Fibroblast of the conjunctiva (primary cell): Measurements from ENCODE around the gene FAM9C.
"Not testable (repeated sequence)": the region's sequence is repeated elsewhere in the genome, so short reads cannot be mapped to it uniquely, and the experiment has no call there.

Source experiments
- DNase-seq: peaks from one replicate; pipeline ENCODE4 v3.0.0-alpha.2; 2010; ENCODE audit warnings: low read depth

FAM9C gene

DNA sequence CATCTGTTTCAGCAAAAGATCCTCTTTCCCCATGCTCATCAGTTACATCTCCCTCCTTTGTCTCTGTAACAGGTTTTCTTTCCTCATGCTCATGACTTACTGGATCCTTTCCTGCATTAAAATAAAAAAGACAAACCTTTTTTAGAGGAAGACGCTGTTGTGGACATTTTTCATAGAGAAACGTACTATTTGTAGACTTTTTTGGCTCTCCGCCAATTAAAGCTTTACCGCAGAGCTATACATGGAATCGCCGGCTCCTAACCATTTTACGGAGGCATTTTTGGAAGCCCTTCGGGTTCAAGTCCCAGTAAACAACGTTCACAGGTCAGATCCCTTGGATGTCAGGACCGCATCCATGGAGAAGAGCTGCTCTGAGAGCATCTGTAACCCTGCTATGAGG, 1.3 kb downstream of the FAM9C start:
- no peak for DNase-seq

DNA sequence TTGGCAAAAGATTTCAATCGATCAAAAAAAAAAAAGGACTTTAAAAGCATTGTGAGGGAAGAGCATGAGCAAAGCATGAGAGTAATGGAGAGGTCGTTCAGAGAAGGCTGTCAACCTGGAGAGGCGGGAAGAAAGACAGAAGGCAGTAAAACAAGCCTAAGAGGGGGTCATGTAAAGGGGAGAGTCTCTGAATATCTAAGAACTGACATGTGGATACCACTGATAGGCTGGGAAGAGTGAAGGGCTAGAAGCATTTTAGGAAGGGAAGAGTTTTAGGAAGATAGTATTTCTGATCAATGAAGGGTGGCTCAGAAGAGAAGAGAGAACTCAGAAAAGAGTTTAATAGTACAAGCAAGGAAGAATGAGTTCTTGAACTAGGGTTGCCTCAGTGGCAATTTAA, 7.5 kb downstream of the FAM9C start:
- DNase-seq = no peak

DNA sequence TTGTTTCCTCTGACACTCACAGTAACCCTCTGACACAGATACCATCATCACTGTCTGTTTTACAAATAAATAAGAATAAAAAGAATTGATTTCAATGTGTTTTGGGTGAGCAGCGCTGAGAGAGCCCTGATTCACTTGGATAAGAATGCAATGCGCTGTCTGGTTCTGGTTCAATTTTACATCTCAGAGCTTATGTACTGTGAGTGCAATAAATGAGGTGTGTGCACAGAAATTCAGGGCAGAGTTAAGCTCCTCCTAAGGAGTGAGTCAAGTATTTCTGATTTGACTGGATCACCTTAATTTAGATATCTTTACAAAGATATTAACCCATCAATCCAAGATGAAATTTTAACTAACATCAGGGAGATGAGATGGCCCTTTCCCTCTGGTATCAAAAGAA, 11.2 kb downstream of the FAM9C start:
- no peak for DNase-seq

DNA sequence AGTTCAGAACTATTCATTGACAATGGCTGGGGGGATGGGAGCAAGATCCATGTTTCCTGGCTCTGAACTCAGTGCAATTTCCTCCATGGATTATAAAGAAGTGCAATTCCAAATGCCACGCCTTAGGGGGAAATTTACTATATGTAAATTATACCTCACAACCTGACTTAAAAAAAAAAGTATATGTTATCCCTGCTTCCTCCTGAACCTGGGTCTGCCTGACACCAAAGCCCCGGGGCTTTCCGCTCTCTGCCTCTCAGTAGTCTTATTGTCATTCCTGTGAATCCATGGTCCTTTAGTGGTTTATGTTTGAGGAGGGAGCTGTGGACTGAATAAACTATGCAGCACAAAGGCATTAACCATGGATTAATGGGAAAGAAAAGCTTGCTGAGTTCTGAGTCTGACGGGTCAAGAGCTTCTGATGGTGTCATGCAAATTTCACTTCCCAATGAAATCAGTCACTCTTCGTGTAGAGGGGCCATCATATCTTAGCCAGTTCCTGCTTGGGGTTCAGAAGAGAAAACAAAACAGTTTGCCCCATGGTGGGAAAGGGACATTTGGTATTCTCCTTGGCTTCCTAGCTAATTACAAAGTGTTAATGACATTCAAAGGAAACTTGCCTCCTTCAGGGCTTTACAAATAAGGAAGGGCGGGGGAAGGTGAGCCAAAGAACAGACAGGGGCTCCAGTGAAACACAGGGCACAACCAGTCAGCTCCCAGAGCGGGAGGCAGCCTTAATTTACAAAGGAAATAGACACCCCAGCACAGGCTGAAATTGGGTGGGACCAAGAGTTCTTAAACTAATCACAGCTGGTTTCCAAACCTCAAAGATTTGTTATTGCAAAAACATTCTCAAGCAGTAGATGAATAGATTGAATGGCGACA, 14.3 kb downstream of the FAM9C start:
- DNase-seq = no peak

DNA sequence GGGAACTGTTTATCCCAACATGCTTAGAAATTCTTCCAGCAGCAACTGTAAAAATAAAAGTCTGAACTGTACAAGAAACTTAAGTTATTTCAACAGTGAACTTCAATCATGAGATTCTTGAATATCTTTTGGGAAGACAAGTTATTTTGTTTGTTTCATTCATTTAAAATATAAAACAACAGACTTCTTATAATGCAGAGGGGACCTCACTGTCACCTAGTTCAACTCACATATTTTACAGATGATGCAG, 14.9 kb downstream of the FAM9C start:
- DNase-seq = no peak

DNA sequence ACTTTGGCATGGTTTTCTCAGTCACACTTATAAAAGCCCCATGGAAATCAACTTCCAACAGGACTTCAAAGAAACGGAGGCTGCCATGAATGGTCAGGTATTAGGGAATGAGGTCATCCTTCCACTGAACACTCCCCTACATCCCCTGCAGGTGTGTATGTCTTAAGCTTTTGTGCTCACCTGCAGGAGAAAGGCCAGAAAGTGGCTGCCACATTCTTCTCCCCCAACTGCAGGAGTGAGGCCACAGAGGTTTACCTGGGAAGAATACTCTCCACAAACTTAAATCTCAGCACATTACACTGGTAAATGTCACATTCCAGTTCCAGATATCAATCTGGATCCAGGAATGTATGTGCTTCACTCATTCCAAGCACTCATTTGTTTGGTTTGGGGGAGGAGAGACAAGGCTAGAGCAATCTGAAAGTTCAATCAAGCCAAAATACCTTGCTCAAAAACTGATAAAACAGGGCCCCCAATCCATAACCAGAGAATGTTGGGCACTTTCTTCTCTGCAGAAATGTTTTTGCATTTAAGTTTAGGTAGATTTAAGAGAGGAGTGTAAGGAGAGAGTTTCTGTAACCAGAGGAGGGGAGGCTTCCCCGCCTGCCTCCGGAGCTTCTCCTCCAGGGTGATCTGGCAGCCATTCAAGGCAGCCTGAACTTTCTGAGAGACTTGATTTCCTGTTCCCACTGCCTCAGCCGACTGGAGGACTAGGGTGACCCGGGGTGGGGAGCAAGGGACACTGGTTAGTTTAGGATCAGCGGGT, 15.4 kb downstream of the FAM9C start:
- no peak for DNase-seq

DNA sequence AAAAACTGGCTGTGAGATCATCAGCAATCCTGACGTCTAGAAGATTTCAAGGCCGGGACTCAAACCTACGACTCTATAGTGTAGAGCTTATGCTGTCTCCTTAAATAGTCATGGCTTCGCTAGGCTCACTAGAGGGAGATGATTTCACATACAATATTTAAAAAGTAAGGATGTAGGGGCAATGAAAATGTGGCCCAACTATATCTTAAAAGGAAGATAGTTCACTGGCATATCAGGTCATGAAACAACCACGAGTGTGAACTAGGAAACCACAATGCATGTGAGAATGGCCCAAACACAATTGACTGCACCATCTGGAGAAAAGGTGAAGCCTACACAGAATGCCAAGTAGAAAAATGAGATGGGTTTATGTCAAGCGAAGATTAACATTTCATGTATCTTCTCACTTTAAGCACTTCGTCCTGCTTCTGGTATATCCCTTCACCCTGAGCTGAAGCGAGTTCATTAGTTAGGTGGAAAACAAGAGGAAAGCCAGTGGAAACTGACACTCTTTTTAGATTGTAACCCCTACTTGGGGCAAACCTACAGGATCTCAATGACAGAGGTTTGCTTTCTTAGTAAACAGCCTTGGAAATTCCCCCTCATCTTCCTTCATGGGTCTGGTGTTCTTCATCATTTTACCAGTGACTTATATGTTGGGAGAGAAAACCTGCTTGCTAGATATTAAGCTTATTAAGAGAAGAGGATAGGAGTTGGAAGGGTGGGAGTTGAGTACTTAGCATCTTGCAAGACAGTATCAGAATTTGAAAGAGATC, 17.4 kb downstream of the FAM9C start:
- DNase-seq = no peak

DNA sequence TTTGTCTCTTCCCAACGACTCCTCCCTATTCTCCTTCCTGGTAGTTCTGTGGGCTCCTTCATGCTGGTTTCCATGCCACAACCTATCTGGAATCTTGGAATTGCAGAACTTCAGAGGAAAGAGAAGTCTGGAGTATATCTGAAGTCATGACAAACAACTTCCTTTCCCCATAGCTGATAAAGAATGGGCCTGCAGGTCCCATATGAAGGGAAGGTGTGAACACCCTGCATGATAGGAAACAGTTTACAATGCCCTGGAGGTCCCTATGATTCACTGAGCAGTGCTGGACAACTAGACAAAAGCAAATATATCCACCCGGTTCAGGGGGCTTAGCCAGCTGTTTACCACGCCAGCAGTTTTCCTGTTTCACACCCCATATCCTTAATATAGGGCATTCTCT, 19.4 kb downstream of the FAM9C start:
- no peak for DNase-seq

DNA sequence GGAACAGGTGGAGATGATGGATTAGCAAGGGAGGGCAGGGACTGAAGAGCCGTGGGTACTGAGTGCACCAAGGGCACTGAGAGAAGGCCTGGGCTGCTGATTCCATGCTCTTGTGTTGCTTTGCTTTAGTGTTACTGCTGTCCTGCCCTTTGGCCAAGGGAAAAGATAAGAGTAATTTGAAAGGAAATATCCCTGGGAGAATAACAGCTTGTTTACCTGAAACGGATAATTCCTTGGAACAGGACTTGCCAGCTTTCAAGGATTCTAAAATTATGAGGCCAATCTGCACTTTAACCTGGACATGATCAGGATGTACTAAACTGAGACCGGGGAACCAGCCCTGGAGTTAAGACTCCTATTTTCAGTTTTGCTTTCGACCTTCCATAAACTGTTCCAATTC, 20.4 kb downstream of the FAM9C start:
- DNase-seq = no peak

DNA sequence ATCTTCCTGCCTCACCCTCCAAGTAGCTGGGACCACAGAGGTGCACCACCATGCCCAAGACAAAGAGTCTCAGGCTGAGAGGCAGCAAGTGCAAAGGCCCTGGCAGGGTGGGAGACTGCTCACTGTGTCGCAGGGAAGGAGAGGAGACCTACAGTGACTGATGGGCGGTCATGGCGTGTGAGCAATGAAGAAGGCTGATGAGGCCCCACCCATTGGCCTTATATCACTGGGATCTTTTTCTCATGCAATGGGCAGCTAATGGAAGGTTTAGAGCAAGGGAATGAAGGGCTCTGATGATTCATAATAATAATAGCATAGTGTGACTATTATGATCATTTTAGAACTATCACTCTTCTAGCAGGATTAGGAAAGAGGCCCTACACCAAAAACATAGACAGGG, 20.9 kb downstream of the FAM9C start:
- no peak for DNase-seq

DNA sequence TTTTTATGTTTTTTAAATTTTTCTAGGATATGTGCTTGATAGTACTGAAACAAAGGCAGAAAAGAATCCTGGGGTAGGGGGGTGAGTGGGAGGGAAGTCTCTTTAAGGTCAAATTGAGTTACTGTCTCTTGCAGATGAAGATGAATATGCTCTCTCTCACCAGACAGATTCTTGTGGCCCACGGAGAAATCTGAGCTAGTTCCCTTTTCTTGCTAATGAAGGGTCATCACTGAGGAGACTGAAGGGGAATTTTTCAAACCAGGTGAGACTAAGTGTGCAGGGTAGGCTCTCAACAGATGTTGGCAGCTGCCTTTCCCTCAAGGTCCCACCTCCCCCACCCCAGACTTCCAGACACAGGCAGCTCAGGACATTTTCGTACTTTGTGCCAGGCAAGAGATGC, 21.5 kb downstream of the FAM9C start:
- no peak for DNase-seq

DNA sequence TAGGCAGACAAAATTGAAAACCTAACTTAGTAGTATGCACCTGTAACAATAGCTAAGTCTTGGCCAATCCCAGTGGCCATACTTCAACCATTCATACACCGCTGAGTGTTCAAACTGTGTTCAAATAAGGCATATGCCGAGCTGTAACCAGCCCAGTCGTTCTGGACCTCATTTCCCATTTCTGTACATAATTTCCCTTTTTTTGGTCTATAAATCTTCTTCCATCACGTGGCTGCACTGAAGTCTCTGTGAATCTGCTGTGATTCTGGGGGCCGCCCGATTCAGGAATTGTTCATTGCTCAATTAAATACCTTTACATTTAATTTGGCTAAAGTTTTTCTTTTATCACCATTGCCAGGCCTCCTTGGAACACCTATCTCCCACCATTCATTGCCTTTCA, 27.7 kb downstream of the FAM9C start:
- not testable (repeated sequence) for DNase-seq

DNA sequence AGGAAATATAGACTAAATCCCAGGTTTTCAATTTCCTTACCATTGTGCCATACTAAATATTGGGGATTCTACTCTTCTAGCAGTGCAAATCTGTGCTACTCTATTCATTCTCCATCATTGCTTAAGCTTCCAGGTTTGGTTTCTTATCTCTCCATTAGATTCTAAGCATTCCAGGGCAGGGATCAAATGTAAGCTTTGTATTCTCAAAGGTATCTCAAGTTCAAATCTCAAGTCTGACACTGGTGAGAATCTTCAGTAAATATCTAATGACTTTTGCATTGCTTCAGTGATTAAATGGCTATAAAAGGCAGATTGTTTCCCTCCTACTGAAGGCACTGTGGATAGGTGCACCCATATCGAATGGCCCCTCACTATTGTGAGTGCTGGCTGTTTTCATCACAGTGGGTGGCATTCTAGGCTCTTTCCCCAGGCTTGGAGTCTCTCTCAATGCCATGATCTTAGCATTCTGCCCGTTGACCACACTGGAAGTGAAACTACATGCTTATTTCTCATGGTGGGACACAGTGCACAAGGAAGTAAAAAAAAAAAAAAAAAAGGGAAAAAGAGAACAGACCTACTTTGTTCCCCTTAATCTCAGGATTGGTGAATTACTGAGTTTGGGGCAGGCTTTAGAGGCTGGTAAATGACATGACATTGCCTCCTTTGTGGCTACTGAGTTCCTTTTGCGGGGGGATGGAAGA, 28.7 kb downstream of the FAM9C start:
- DNase-seq = no peak

DNA sequence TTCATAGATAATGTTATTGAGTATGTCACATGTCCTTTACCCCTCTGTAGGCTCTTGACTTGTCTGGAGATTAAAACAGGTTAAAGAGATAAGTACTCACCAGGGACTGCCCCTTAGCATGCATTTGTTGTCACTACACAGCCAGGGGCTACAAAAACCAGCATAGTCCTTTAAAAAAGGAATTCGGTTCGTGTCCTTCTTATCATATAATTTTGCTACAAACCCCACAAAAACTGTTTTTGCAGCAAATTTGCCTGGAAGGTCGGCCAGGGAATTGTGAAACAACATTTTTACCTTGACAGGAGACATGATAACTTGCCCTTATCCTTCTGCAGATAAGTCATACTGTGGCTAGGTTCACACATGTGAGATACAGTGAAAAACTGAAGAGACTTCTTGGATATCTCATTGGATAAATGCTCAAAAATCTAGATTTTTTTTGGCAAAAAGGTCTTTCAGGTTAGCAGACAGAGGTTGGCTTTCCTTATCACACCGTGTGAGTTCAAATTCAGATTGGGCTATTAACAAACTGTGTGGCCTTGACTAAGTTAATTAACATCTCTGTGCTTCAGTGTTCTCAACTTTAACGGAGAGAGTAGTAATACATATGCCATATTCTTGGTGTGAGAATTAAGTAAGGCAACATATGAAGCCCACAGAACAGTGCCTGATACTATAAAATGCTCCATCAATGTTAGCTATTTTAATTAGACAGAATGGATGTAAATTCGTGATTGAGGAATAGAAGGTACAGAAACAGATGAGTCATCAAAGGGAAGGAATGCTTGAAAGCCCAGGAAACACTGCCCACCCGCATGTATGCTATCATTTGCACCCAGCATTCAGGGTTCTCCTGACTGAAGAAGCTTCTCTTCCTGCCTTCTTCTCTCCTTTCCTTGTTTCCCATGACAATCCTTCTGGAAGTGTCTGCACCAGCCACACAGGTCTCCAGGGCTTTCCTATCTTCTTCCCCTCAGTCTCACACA, 30.0 kb downstream of the FAM9C start:
- no peak for DNase-seq

DNA sequence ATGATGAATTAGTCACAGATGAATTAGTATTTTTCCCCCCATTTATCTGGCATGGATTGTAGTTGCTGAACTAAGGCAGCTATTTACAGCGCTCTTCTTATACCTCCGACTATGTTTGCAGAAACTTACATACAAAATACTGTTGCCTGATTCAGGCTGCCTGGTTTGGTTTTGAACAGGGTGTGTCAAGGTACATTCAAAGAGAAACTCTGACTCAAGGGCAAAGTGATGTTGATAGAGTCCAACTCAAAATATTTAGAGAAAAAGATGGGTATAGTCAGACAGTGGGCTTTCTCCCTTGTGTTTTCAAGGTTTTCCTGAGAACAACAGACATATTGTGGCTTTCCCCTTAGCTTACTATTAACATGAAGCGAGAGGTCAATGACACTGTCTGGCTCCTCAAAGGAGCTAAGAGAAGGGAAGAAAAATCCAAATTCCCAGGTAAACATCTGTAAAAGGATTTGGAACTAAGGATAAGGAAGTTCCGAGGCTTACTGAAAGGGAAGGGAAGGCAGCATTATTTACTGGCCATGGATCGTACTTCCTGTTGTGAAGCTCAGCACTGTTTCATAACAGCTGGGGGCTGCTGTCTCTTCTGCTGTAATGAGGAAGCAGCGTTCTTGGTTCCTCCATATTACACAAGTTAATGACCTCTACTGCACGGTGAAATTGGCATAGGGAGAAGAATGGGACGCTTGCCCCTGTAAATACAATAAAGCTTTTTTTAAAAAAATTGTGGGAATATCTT, 30.9 kb downstream of the FAM9C start:
- DNase-seq = no peak

DNA sequence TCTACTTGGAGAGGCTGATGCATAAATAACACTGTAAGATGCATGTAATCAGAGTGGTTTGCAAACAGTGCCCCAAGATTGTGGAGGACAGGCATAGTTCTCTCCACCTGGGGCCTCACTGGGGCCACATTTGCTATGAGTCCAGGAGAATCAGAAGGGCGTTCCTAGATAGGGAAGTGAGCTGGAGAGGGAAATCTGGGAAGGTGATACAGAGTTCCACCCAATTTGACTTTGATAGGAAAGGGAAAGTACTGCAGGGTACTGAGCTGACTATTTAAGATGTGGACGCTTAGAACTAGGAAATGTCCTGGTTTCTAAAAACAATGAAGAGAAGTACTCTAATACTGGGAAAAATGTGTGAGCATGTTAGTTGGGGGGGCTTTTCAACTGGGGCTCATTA, 33.9 kb downstream of the FAM9C start:
- no peak for DNase-seq

DNA sequence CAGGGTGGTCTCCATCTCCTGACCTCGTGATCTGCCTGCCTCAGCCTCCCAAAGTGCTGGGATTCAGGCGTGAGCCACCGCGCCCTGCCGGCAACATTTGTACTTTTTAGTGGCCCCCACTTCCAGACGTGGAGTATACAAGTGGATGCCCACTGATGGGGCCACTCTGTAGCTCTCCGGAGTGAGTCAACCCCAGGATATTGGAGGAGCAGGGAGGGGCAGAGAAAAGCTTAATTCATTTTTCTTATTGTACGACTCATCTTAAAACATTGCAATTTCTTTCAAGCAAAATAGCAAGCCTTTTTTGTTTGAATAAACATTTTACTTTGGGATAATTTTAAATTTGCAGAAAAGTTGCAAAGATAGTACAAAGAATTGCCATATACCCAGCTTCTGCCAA, 34.6 kb downstream of the FAM9C start:
- DNase-seq = no peak

DNA sequence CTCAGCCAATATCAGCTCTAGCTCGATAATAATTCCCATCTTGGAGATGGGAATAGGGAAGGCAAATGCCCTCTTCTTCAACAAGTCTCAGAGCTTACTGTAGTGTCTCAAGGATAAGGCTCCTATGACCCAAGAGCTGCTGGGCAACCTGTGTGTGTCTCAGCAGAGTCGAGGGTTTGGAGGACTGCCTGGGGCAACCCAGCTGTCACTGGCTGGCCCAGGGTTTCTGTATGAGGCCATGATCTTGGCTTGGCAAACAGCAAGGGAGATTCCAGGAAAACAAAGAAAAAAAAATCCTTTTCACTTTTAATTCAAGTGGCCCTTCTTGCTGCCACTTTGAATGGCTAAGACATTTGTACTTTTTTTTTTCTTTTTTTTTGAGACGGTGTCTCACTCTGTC, 35.1 kb downstream of the FAM9C start:
- DNase-seq = no peak

DNA sequence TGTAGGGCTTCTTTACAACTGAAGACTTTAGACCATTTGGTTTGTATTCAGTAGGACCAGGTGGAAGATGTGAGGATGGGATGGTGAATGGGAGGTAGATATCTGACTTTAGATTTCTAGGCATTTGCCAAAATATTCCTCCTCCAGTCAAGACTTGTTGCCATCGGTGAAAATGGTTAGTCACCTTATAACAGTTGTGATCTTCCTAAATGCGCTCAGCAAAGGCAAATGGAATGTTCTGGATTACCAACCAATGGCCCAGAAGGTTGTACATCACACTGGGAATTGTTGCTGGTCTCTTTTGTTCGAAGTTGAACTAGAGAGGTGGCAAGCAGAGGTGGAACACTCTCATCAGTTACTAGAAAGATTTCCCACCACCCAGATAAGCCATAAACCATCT, 35.6 kb downstream of the FAM9C start:
- DNase-seq = no peak

DNA sequence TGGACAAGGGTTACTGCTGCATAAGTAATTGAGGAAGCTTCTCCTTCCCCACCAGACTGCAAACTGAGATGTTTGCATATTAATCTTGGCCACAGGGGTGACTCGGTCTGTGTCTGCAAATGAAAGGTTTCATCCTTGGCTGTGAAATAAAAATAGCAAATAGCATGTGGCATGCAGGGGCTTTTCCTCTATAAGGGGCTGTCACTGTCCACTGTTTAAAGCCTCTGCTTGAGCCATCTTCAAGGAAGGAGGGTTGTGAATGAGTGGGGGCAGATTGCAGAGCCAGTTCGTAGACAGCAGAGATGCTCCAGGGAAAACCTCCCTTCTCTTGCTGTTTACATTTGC, 36.3 kb downstream of the FAM9C start:
- no peak for DNase-seq
